ENCODE measurements around the gene CHST11.

CHST11 gene

GRCh38 chr12:104517880-104518279 is 61.1 kb downstream of the CHST11 start:
- DNase-seq (no peak), ATAC-seq (ENCODE audit: insufficient read depth, low read depth) (no peak)
- H4K20me1 ChIP-seq (ENCODE audit: insufficient read depth, low read length), result peaks cover 95% of the 10 kb centered on the region
- H2AFZ ChIP-seq (ENCODE audit: low read depth, low read length), result no peak overlapping the region
- H3K4me3 ChIP-seq (ENCODE audit: low read depth in 1 of 2, low read length in 2 of 2), result no peak overlapping the region
- no peaks in the 10 kb centered on the region for H3K9me3 ChIP-seq (ENCODE audit: insufficient read depth, low read length, severe bottlenecking)
- no peak overlapping the region for H3K9ac ChIP-seq (ENCODE audit: low read depth, low read length)
- H3K27ac ChIP-seq (ENCODE audit: low read length), result peak overlapping the region; percentile 27; the same call in 1 of the 2 replicates
- peaks cover 100% of the 10 kb centered on the region for H3K79me2 ChIP-seq (ENCODE audit: insufficient read depth, low read length)
- peaks cover 42% of the 10 kb centered on the region for H3K36me3 ChIP-seq (ENCODE audit: insufficient read depth, low read length)
- TF ChIP-seq CTCF (IDR thresholded peaks at IDR 0.05; ENCODE audit: borderline replicate concordance, extremely low read depth, low read length, poor library complexity, severe bottlenecking) (no peak), EZH2 (IDR thresholded peaks at IDR 0.05; ENCODE audit: borderline replicate concordance, low read depth, low read length, severe bottlenecking) (no peak)
- no peak overlapping the region for H3K4me2 ChIP-seq (ENCODE audit: insufficient read depth, low read length)
- H3K27me3 ChIP-seq (ENCODE audit: insufficient read depth, low read length, poor library complexity), result no peaks in the 10 kb centered on the region
- peaks cover 63% of the 10 kb centered on the region for H3K4me1 ChIP-seq (ENCODE audit: insufficient read depth, low read length)

- Histone ChIP-seq H3K27me3 (ENCODE audit: insufficient read depth, low read length, poor library complexity) (no peaks in the 10 kb centered on the region), H3K4me1 (ENCODE audit: insufficient read depth, low read length) (peaks cover 70% of the 10 kb centered on the region), H3K9ac (ENCODE audit: low read depth, low read length) (no peak overlapping the region), H3K4me3 (ENCODE audit: low read depth in 1 of 2, low read length in 2 of 2) (no peak overlapping the region), H3K9me3 (ENCODE audit: insufficient read depth, low read length, severe bottlenecking) (no peaks in the 10 kb centered on the region), H3K4me2 (ENCODE audit: insufficient read depth, low read length) (no peak overlapping the region), H4K20me1 (ENCODE audit: insufficient read depth, low read length) (peaks cover 96% of the 10 kb centered on the region), H3K79me2 (ENCODE audit: insufficient read depth, low read length) (peaks cover 100% of the 10 kb centered on the region), H2AFZ (ENCODE audit: low read depth, low read length) (no peak overlapping the region), H3K27ac (ENCODE audit: low read length) (peak overlapping the region; percentile 51), H3K36me3 (ENCODE audit: insufficient read depth, low read length) (peaks cover 31% of the 10 kb centered on the region)
- DNase-seq, result peak; percentile 27
- ATAC-seq (ENCODE audit: insufficient read depth, low read depth), result peak; percentile 39; the same call in 2 of the 3 replicates
- no peak for TF ChIP-seq EZH2 (IDR thresholded peaks at IDR 0.05; ENCODE audit: borderline replicate concordance, low read depth, low read length, severe bottlenecking)
- no peak for TF ChIP-seq CTCF (IDR thresholded peaks at IDR 0.05; ENCODE audit: borderline replicate concordance, extremely low read depth, low read length, poor library complexity, severe bottlenecking)
Measured at GRCh38 chr12:104519190-104520019, 62.7 kb downstream of the CHST11 start.

- no peak overlapping the region for H3K4me2 ChIP-seq (ENCODE audit: insufficient read depth, low read length)
- no peaks in the 10 kb centered on the region for H3K9me3 ChIP-seq (ENCODE audit: insufficient read depth, low read length, severe bottlenecking)
- H3K27me3 ChIP-seq (ENCODE audit: insufficient read depth, low read length, poor library complexity), result no peaks in the 10 kb centered on the region
- no peak overlapping the region for H2AFZ ChIP-seq (ENCODE audit: low read depth, low read length)
- H4K20me1 ChIP-seq (ENCODE audit: insufficient read depth, low read length), result peaks cover 96% of the 10 kb centered on the region
- peaks cover 67% of the 10 kb centered on the region for H3K4me1 ChIP-seq (ENCODE audit: insufficient read depth, low read length)
- H3K79me2 ChIP-seq (ENCODE audit: insufficient read depth, low read length), result peaks cover 100% of the 10 kb centered on the region
- peak overlapping the region; percentile 51 for H3K27ac ChIP-seq (ENCODE audit: low read length)
- peaks cover 26% of the 10 kb centered on the region for H3K36me3 ChIP-seq (ENCODE audit: insufficient read depth, low read length)
- H3K9ac ChIP-seq (ENCODE audit: low read depth, low read length), result no peak overlapping the region
- ATAC-seq (ENCODE audit: insufficient read depth, low read depth), result no peak
- no peak for TF ChIP-seq EZH2 (IDR thresholded peaks at IDR 0.05; ENCODE audit: borderline replicate concordance, low read depth, low read length, severe bottlenecking)
- H3K4me3 ChIP-seq (ENCODE audit: low read depth in 1 of 2, low read length in 2 of 2), result no peak overlapping the region
- DNase-seq, result no peak
Measured at GRCh38 chr12:104520242-104520900, 63.6 kb downstream of the CHST11 start.

GRCh38 chr12:104521731-104522130 is 65.0 kb downstream of the CHST11 start:
- no peak for DNase-seq
- Histone ChIP-seq H3K9me3 (ENCODE audit: insufficient read depth, low read length, severe bottlenecking) (no peaks in the 10 kb centered on the region), H2AFZ (ENCODE audit: low read depth, low read length) (no peak overlapping the region), H3K9ac (ENCODE audit: low read depth, low read length) (no peak overlapping the region), H3K4me2 (ENCODE audit: insufficient read depth, low read length) (no peak overlapping the region), H3K36me3 (ENCODE audit: insufficient read depth, low read length) (peaks cover 28% of the 10 kb centered on the region), H3K4me1 (ENCODE audit: insufficient read depth, low read length) (peaks cover 60% of the 10 kb centered on the region), H4K20me1 (ENCODE audit: insufficient read depth, low read length) (peaks cover 95% of the 10 kb centered on the region), H3K4me3 (ENCODE audit: low read depth in 1 of 2, low read length in 2 of 2) (no peak overlapping the region), H3K79me2 (ENCODE audit: insufficient read depth, low read length) (peaks cover 100% of the 10 kb centered on the region), H3K27ac (ENCODE audit: low read length) (peak overlapping the region; percentile 12; the same call in 1 of the 2 replicates), H3K27me3 (ENCODE audit: insufficient read depth, low read length, poor library complexity) (no peaks in the 10 kb centered on the region)
- no peak for ATAC-seq (ENCODE audit: insufficient read depth, low read depth)
- TF ChIP-seq EZH2 (IDR thresholded peaks at IDR 0.05; ENCODE audit: borderline replicate concordance, low read depth, low read length, severe bottlenecking), result no peak
- TF ChIP-seq CTCF (IDR thresholded peaks at IDR 0.05; ENCODE audit: borderline replicate concordance, extremely low read depth, low read length, poor library complexity, severe bottlenecking), result no peak

Measured in DND-41 (cell line).